HepG2 (cell line): ENCODE data around the gene DLG4. TPM values are rescaled to one million over a fixed set of nuclear protein-coding genes. Genes with fewer than 3 reads are reported as not detected.

Experiments
- BRCA1 ChIP-seq: sonication (generic); formaldehyde crosslinking; IDR thresholded peaks from 2 replicates; pipeline ENCODE4 v1.4.0; 2020; ENCODE audit warnings: missing genetic modification reagents
- HINFP ChIP-seq: sonication (generic); formaldehyde crosslinking; IDR thresholded peaks from 2 replicates; pipeline ENCODE4 v1.4.0; 2020; ENCODE audit warnings: low read depth, mild to moderate bottlenecking, missing genetic modification reagents
- IRF2 ChIP-seq: IDR thresholded peaks from 2 replicates; pipeline ENCODE4 v1.6.1; 2018; ENCODE audit warnings: missing genetic modification reagents, missing compliant biosample characterization
- MTERF4 ChIP-seq: sonication (generic); formaldehyde crosslinking; IDR thresholded peaks from 2 replicates; pipeline ENCODE4 v1.8.0; 2023; ENCODE audit warnings: mild to moderate bottlenecking, missing genetic modification reagents
- NR2C2 ChIP-seq: sonication (generic); formaldehyde crosslinking; IDR thresholded peaks from 2 replicates; pipeline ENCODE4 v1.4.0; 2020; ENCODE audit warnings: missing genetic modification reagents, mild to moderate bottlenecking, moderate library complexity, borderline replicate concordance
- POGZ ChIP-seq: sonication (generic); formaldehyde crosslinking; IDR thresholded peaks from 2 replicates; pipeline ENCODE4 v1.4.0; 2020; ENCODE audit warnings: mild to moderate bottlenecking, missing genetic modification reagents
- RARG ChIP-seq: sonication (generic); formaldehyde crosslinking; IDR thresholded peaks from 2 replicates; pipeline ENCODE4 v1.4.0; 2020; ENCODE audit warnings: low read depth, mild to moderate bottlenecking, missing genetic modification reagents
- SAP130 ChIP-seq: IDR thresholded peaks from 2 replicates; pipeline ENCODE4 v1.6.1; 2016; ENCODE audit warnings: low read depth
- SP1 ChIP-seq, 2 experiments: fragments of 450-650 bp in 1 of 2; sonication (generic) in 1 of 2; formaldehyde crosslinking in 1 of 2; IDR thresholded peaks; 2 replicates each; pipeline versions ENCODE4 v1.4.0 to v1.6.1; 2016 to 2020; ENCODE audit warnings: missing genetic modification reagents in 1 of 2
- TFDP1 ChIP-seq: IDR thresholded peaks from 2 replicates; pipeline ENCODE4 v1.6.1; 2016; ENCODE audit warnings: missing compliant biosample characterization, missing genetic modification reagents, borderline replicate concordance
- THAP11 ChIP-seq: IDR thresholded peaks from 2 replicates; pipeline ENCODE4 v1.6.1; 2016; ENCODE audit warnings: missing biosample characterization, missing genetic modification reagents
- XBP1 ChIP-seq: sonication (generic); formaldehyde crosslinking; IDR thresholded peaks from 2 replicates; pipeline ENCODE4 v1.5.0; 2020; ENCODE audit warnings: missing genetic modification reagents
- YY1 ChIP-seq: IDR thresholded peaks from 2 replicates; pipeline ENCODE4 v1.6.1; 2011; ENCODE audit warnings: low read length, low read depth, moderate library complexity, mild to moderate bottlenecking; ENCODE audit not compliant: insufficient read depth, insufficient replicate concordance
- ZFY ChIP-seq: sonication (generic); formaldehyde crosslinking; IDR thresholded peaks from 2 replicates; pipeline ENCODE4 v1.4.0; 2020; ENCODE audit warnings: missing genetic modification reagents
- ZFYVE20 ChIP-seq: sonication (generic); formaldehyde crosslinking; IDR thresholded peaks from 2 replicates; pipeline ENCODE4 v1.8.0; 2023; ENCODE audit warnings: low read depth, mild to moderate bottlenecking, moderate library complexity, missing genetic modification reagents, borderline replicate concordance
- ZNF124 ChIP-seq: sonication (generic); formaldehyde crosslinking; IDR thresholded peaks from 2 replicates; pipeline ENCODE4 v1.4.0; 2020; ENCODE audit warnings: missing genetic modification reagents
- ZNF3 ChIP-seq: IDR thresholded peaks from 2 replicates; pipeline ENCODE4 v1.7.0; 2017; ENCODE audit warnings: inconsistent platforms
- ZNF350 ChIP-seq: sonication (generic); formaldehyde crosslinking; IDR thresholded peaks from 2 replicates; pipeline ENCODE4 v1.4.0; 2020; ENCODE audit warnings: mild to moderate bottlenecking, low read depth, missing genetic modification reagents, borderline replicate concordance
- ZNF501 ChIP-seq: sonication (generic); formaldehyde crosslinking; IDR thresholded peaks from 2 replicates; pipeline ENCODE4 v1.5.1; 2020; ENCODE audit warnings: mild to moderate bottlenecking, moderate library complexity, missing genetic modification reagents
- ZNF543 ChIP-seq: sonication (generic); formaldehyde crosslinking; IDR thresholded peaks from 2 replicates; pipeline ENCODE4 v1.4.0; 2020; ENCODE audit warnings: mild to moderate bottlenecking, missing genetic modification reagents
- ZNF773 ChIP-seq: sonication (generic); formaldehyde crosslinking; IDR thresholded peaks from 2 replicates; pipeline ENCODE4 v1.4.0; 2020; ENCODE audit warnings: missing genetic modification reagents, borderline replicate concordance
- polyA plus RNA-seq, 8 experiments: library from polyadenylated mRNA; depleted of rRNA in 3 of 8; stranded (reverse) in 7 of 8; unstranded in 1 of 8; fragments of >200 nt; fragmentation: Illumina TruSeq in 4 of 8; extraction: Trizol in 4 of 8; gene quantifications; 2 replicates each; pipeline versions ENCODE4 v1.2.1 to v1.2.3, GENCODE V29; 2011 to 2016; ENCODE audit warnings: low read depth in 4 of 8, missing spikeins in 1 of 8, mixed read lengths in 1 of 8; ENCODE audit not compliant: insufficient read depth in 1 of 8
- total RNA-seq, 5 experiments: library from RNA; depleted of rRNA; stranded (reverse); fragments of >200 nt; fragmentation: Illumina TruSeq; extraction: Trizol; gene quantifications; 2 replicates each; pipeline ENCODE4 v1.2.3, GENCODE V29; 2016; ENCODE audit warnings: low read depth in 1 of 5
- TF ChIP-seq, protein P1 (sequence below): sonication (generic); formaldehyde crosslinking; IDR thresholded peaks from 2 replicates; pipeline ENCODE4 v1.5.0; 2020; ENCODE audit warnings: missing genetic modification reagents, mild to moderate bottlenecking, borderline replicate concordance
- TF ChIP-seq, protein P2 (sequence below): IDR thresholded peaks from 2 replicates; pipeline ENCODE4 v1.6.1; 2016; ENCODE audit warnings: control low read depth

Gene DLG4
- total and polyA plus RNA-seq, 2 of the 13 experiments (the other 11 are each of a cell fraction or from before 2014, with no cell fraction given) = 0.71 to 4.3 TPM

DNA sequence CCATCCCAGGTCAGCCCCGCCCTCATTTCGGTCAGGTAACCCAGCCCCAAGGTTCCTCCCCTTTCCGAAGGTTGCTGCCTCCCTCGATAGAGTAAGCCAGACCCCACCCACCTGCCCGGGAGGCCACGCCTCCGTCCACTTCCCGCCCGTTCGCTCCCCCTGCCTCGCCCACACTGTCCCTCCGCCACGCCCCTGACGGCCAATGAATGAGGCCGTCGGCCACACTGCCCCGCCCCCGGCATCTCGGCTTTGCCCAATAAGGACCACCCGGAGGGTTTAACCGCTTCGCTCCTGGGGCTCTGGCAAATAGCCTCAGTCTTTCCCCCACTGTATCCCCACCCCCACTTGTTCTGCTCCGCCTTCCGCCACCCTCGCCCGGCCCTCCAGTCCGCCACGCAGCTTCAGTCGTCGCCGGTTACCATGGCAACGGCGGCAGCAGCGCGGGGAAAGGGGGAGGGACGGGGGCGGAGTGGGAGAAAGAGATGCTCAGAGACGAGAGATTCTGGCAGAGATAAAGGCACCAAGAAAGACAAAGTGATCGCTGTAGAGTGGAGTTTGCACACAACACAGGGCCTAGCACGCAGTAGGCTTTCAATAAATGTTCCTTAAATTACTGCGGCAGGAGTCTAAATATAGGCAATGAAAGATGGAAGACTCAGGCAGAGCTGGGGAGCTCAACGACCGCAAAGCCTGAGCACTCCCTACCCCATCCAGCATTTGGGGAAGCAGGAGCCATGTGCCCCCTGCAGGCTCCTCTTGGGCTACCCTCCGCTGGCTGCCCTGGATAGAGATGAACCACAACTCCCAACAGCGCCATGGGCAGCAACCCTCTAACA, 5.1 kb downstream of the DLG4 start (continued):
- TF ChIP-seq, protein P1, sequence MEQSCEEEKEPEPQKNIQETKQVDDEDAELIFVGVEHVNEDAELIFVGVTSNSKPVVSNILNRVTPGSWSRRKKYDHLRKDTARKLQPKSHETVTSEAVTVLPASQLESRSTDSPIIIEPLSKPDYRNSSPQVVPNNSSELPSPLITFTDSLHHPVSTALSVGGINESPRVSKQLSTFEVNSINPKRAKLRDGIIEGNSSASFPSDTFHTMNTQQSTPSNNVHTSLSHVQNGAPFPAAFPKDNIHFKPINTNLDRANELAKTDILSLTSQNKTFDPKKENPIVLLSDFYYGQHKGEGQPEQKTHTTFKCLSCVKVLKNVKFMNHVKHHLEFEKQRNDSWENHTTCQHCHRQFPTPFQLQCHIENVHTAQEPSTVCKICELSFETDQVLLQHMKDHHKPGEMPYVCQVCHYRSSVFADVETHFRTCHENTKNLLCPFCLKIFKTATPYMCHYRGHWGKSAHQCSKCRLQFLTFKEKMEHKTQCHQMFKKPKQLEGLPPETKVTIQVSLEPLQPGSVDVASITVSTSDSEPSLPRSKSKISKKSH (CRISPR knock-in tag) = no peak
- peak; percentile 57 for TF ChIP-seq ZNF501 (CRISPR knock-in tag)
- no peak for TF ChIP-seq ZNF3
- no peak for TF ChIP-seq MTERF4 (CRISPR knock-in tag)
- 0 out of 2 replicates have a peak, but pooled peaks have one; percentile 31 for TF ChIP-seq ZNF543 (CRISPR knock-in tag)
- TF ChIP-seq RARG = 0 out of 2 replicates have a peak, but pooled peaks have one; percentile 63
- 0 out of 2 replicates have a peak, but pooled peaks have one; percentile 41 for TF ChIP-seq ZFY (CRISPR knock-in tag)
- TF ChIP-seq POGZ (CRISPR knock-in tag) = peak; percentile 40; the same call in 1 of the 2 replicates
- no peak for TF ChIP-seq SP1 (IDR thresholded peaks at IDR 0.05)
- TF ChIP-seq SP1 (CRISPR knock-in tag; IDR thresholded peaks at IDR 0.05) = peak; percentile 84
- peak; percentile 25; the same call in 1 of the 2 replicates for TF ChIP-seq IRF2
- TF ChIP-seq SAP130 (CRISPR knock-in tag) = peak; percentile 58
- peak; percentile 51 for TF ChIP-seq YY1
- TF ChIP-seq BRCA1 = no peak
- TF ChIP-seq ZFYVE20 (CRISPR knock-in tag) = no peak
- TF ChIP-seq THAP11 (CRISPR knock-in tag) = peak; percentile 98; the same call in 1 of the 2 replicates
- TF ChIP-seq HINFP (CRISPR knock-in tag) = no peak
- TF ChIP-seq ZNF124 (CRISPR knock-in tag) = 0 out of 2 replicates have a peak, but pooled peaks have one; percentile 45
- TF ChIP-seq XBP1 = no peak
- TF ChIP-seq ZNF773 (CRISPR knock-in tag) = no peak
- peak; percentile 67; the same call in 1 of the 2 replicates for TF ChIP-seq TFDP1
- TF ChIP-seq, protein P2, sequence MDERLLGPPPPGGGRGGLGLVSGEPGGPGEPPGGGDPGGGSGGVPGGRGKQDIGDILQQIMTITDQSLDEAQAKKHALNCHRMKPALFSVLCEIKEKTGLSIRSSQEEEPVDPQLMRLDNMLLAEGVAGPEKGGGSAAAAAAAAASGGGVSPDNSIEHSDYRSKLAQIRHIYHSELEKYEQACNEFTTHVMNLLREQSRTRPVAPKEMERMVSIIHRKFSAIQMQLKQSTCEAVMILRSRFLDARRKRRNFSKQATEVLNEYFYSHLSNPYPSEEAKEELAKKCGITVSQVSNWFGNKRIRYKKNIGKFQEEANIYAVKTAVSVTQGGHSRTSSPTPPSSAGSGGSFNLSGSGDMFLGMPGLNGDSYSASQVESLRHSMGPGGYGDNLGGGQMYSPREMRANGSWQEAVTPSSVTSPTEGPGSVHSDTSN = 0 out of 2 replicates have a peak, but pooled peaks have one; percentile 35
- peak; percentile 56; the same call in 1 of the 2 replicates for TF ChIP-seq ZNF350
- peak; percentile 67; the same call in 1 of the 2 replicates for TF ChIP-seq NR2C2 (CRISPR knock-in tag)
